Endothelial cell (in vitro differentiated cells): ENCODE results near the gene UBTD2. TPM values are rescaled to one million over a fixed set of nuclear protein-coding genes. Genes with fewer than 3 reads are reported as not detected.

Experiments used
- DNase-seq: peaks from one replicate; pipeline ENCODE4 v3.0.0; 2021; ENCODE audit warnings: low spot score
- H3K27ac Mint-ChIP-seq: one replicate; pipeline ENCODE4 v1.8.0; 2021; ENCODE audit warnings: mixed read lengths, inconsistent platforms; ENCODE audit not compliant: unreplicated experiment
- H3K27me3 Mint-ChIP-seq: one replicate; pipeline ENCODE4 v1.8.0; 2021; ENCODE audit warnings: mild to moderate bottlenecking, moderate library complexity, mixed read lengths, inconsistent platforms; ENCODE audit not compliant: unreplicated experiment
- H3K36me3 Mint-ChIP-seq: one replicate; pipeline ENCODE4 v1.8.0; 2021; ENCODE audit warnings: mild to moderate bottlenecking, low read depth, mixed read lengths, inconsistent platforms; ENCODE audit not compliant: unreplicated experiment
- H3K4me1 Mint-ChIP-seq: one replicate; pipeline ENCODE4 v1.8.0; 2021; ENCODE audit warnings: mild to moderate bottlenecking, mixed read lengths, inconsistent platforms; ENCODE audit not compliant: unreplicated experiment
- H3K4me3 Mint-ChIP-seq: one replicate; pipeline ENCODE4 v1.8.0; 2021; ENCODE audit warnings: mild to moderate bottlenecking, mixed read lengths, inconsistent platforms; ENCODE audit not compliant: unreplicated experiment
- H3K9me3 Mint-ChIP-seq: one replicate; pipeline ENCODE4 v1.8.0; 2021; ENCODE audit warnings: mixed read lengths, inconsistent platforms; ENCODE audit not compliant: unreplicated experiment
- CTCF ChIP-seq: fragments of 200-600 bp; sonication (generic); IDR thresholded peaks from one replicate; pipeline ENCODE4 v1.5.0; 2021; ENCODE audit warnings: antibody characterized with exemption; ENCODE audit not compliant: unreplicated experiment
- total RNA-seq: library from RNA; stranded (reverse); fragmentation: NEBNext Ultra II Directional; extraction: Animal tissue kit (Norgen Biotek cat#: 25700); gene quantifications from one replicate; pipeline ENCODE4 v1.2.1, GENCODE V29; 2021; ENCODE audit not compliant: unreplicated experiment

Gene UBTD2
- total RNA-seq, 1 donor from 2014 or later, result 38.8 TPM

- no peak for TF ChIP-seq CTCF
- no peak overlapping the region for H3K4me3 Mint-ChIP-seq
- DNase-seq, result no peak
- peaks cover 4% of the 10 kb centered on the region for H3K27me3 Mint-ChIP-seq
- H3K9me3 Mint-ChIP-seq, result no peaks in the 10 kb centered on the region
- H3K36me3 Mint-ChIP-seq, result no peaks in the 10 kb centered on the region
- no peaks in the 10 kb centered on the region for H3K4me1 Mint-ChIP-seq
- H3K27ac Mint-ChIP-seq, result no peak overlapping the region
These were observed 27.5 kb upstream of the UBTD2 start for GRCh38 chr5:172311026-172311425.

GRCh38 chr5:172305380-172305779, 21.8 kb upstream of the UBTD2 start:
- no peak for DNase-seq
- TF ChIP-seq CTCF, result no peak
- peaks cover 2% of the 10 kb centered on the region for H3K27me3 Mint-ChIP-seq
- H3K4me1 Mint-ChIP-seq, result no peaks in the 10 kb centered on the region
- H3K4me3 Mint-ChIP-seq, result no peak overlapping the region
- H3K9me3 Mint-ChIP-seq, result no peaks in the 10 kb centered on the region
- H3K27ac Mint-ChIP-seq, result no peak overlapping the region
- H3K36me3 Mint-ChIP-seq, result no peaks in the 10 kb centered on the region

- Mint-ChIP-seq H3K27ac (no peak overlapping the region), H3K4me1 (no peaks in the 10 kb centered on the region), H3K27me3 (peaks cover 2% of the 10 kb centered on the region), H3K9me3 (no peaks in the 10 kb centered on the region), H3K4me3 (no peak overlapping the region), H3K36me3 (no peaks in the 10 kb centered on the region)
- TF ChIP-seq CTCF, result no peak
- DNase-seq, result no peak
These were observed 20.2 kb upstream of the UBTD2 start for GRCh38 chr5:172303572-172304335.

- no peaks in the 10 kb centered on the region for H3K9me3 Mint-ChIP-seq
- H3K27ac Mint-ChIP-seq, result no peak overlapping the region
- H3K36me3 Mint-ChIP-seq, result no peaks in the 10 kb centered on the region
- no peak for DNase-seq
- no peak overlapping the region for H3K4me3 Mint-ChIP-seq
- no peak for TF ChIP-seq CTCF
- H3K27me3 Mint-ChIP-seq, result peaks cover 2% of the 10 kb centered on the region
- H3K4me1 Mint-ChIP-seq, result no peaks in the 10 kb centered on the region
These were observed 19.6 kb upstream of the UBTD2 start for GRCh38 chr5:172303162-172303561.

- no peaks in the 10 kb centered on the region for H3K27me3 Mint-ChIP-seq
- no peak overlapping the region for H3K4me3 Mint-ChIP-seq
- no peak overlapping the region for H3K27ac Mint-ChIP-seq
- no peak for DNase-seq
- no peaks in the 10 kb centered on the region for H3K36me3 Mint-ChIP-seq
- no peaks in the 10 kb centered on the region for H3K4me1 Mint-ChIP-seq
- no peaks in the 10 kb centered on the region for H3K9me3 Mint-ChIP-seq
- no peak for TF ChIP-seq CTCF
These were observed 18.6 kb upstream of the UBTD2 start for GRCh38 chr5:172302047-172302710.
